HEK293 (cell line): ENCODE measurements around the gene PRPF6.

Source experiments
- CTCF ChIA-PET: fragments of 350-600 bp; formaldehyde crosslinking; extraction: SDS; loops from one replicate; lab custom pipeline; 2021; ENCODE audit warnings: antibody characterized with exemption; lab: Yijun Ruan, JAX
- POLR2A ChIA-PET: fragments of 300-600 bp; formaldehyde crosslinking; extraction: SDS; loops from one replicate; lab custom pipeline; 2020; ENCODE audit warnings: antibody characterized with exemption, inconsistent platforms; lab: Yijun Ruan, JAX
- H3K27ac ChIP-seq: fragments of 200-500 bp; sonication (Bioruptor generic); 2 replicates; pipeline ENCODE4 v1.5.1; 2014; ENCODE audit warnings: low read depth, low read length, control low read depth, inconsistent platforms; ENCODE audit errors: extremely low read depth
- H3K36me3 ChIP-seq, 2 experiments: fragments of 200-500 bp in 1 of 2; sonication (Bioruptor generic) in 1 of 2; 1 replicate in 1 of 2; 2 replicates in 1 of 2; pipeline ENCODE4 v1.5.1; 2014 to 2017; ENCODE audit warnings: inconsistent platforms in 2 of 2, low read length in 2 of 2; ENCODE audit not compliant: control insufficient read depth in 2 of 2, insufficient read depth in 1 of 2
- H3K4me1 ChIP-seq: fragments of 200-500 bp; sonication (Bioruptor generic); 2 replicates; pipeline ENCODE4 v1.5.1; 2014; ENCODE audit warnings: mild to moderate bottlenecking, low read length, inconsistent platforms; ENCODE audit not compliant: control insufficient read depth, insufficient read depth
- H3K4me3 ChIP-seq: 2 replicates; pipeline ENCODE4 v1.5.1; 2011; ENCODE audit warnings: low read depth, mild to moderate bottlenecking, control low read depth, low read length, moderate library complexity
- H3K9me3 ChIP-seq: fragments of 200-500 bp; sonication (Bioruptor generic); 2 replicates; pipeline ENCODE4 v1.5.1; 2014; ENCODE audit warnings: low read depth, low read length, inconsistent platforms; ENCODE audit not compliant: control insufficient read depth, insufficient read depth
- KLF1 ChIP-seq: fragments of 450-650 bp; formaldehyde crosslinking; IDR thresholded peaks from 2 replicates; pipeline ENCODE4 v1.5.1; 2016; ENCODE audit warnings: missing biosample characterization, missing genetic modification characterization
- KLF10 ChIP-seq: fragments of 450-650 bp; IDR thresholded peaks from 2 replicates; pipeline ENCODE4 v1.5.1; 2018; ENCODE audit warnings: missing biosample characterization, mild to moderate bottlenecking, missing genetic modification characterization
- KLF7 ChIP-seq: fragments of 450-650 bp; formaldehyde crosslinking; IDR thresholded peaks from 2 replicates; pipeline ENCODE4 v1.5.1; 2016; ENCODE audit warnings: missing biosample characterization, missing genetic modification characterization, borderline replicate concordance
- PRDM1 ChIP-seq: fragments of 450-650 bp; formaldehyde crosslinking; IDR thresholded peaks from 2 replicates; pipeline ENCODE4; 2016; ENCODE audit warnings: missing biosample characterization, missing genetic modification characterization
- ZBTB20 ChIP-seq: fragments of 450-650 bp; formaldehyde crosslinking; IDR thresholded peaks from 2 replicates; pipeline ENCODE4 v1.5.1; 2016; ENCODE audit warnings: missing biosample characterization, missing genetic modification characterization
- ZBTB8A ChIP-seq: fragments of 450-650 bp; formaldehyde crosslinking; IDR thresholded peaks from 2 replicates; pipeline ENCODE4 v1.5.1; 2016; ENCODE audit warnings: missing biosample characterization, missing genetic modification characterization
- ZFP3 ChIP-seq: fragments of 450-650 bp; formaldehyde crosslinking; IDR thresholded peaks from 2 replicates; pipeline ENCODE4 v1.5.1; 2016; ENCODE audit warnings: low read depth, missing biosample characterization, missing genetic modification characterization
- ZIC2 ChIP-seq: fragments of 450-650 bp; formaldehyde crosslinking; IDR thresholded peaks from 2 replicates; pipeline ENCODE4 v1.5.1; 2016; ENCODE audit warnings: missing biosample characterization, missing genetic modification characterization
- ZNF16 ChIP-seq: fragments of 450-650 bp; formaldehyde crosslinking; IDR thresholded peaks from 2 replicates; pipeline ENCODE4 v1.5.1; 2016; ENCODE audit warnings: low read depth, missing biosample characterization, missing genetic modification characterization
- ZNF423 ChIP-seq: fragments of 450-650 bp; formaldehyde crosslinking; IDR thresholded peaks from 2 replicates; pipeline ENCODE4 v1.5.1; 2016; ENCODE audit warnings: missing biosample characterization, missing genetic modification characterization
- ZNF449 ChIP-seq: fragments of 450-650 bp; formaldehyde crosslinking; IDR thresholded peaks from 2 replicates; pipeline ENCODE4 v1.5.1; 2017; ENCODE audit warnings: missing biosample characterization, mild to moderate bottlenecking, missing genetic modification characterization, moderate library complexity
- ZNF513 ChIP-seq: fragments of 450-650 bp; IDR thresholded peaks from 2 replicates; pipeline ENCODE4 v1.5.1; 2018; ENCODE audit warnings: missing biosample characterization, missing genetic modification characterization
- ZNF670 ChIP-seq: fragments of 450-650 bp; formaldehyde crosslinking; IDR thresholded peaks from 2 replicates; pipeline ENCODE4 v1.5.1; 2016; ENCODE audit warnings: missing biosample characterization, missing genetic modification characterization, low read depth
- ZNF692 ChIP-seq: fragments of 450-650 bp; formaldehyde crosslinking; IDR thresholded peaks from 2 replicates; pipeline ENCODE4 v1.5.1; 2016; ENCODE audit warnings: missing biosample characterization, missing genetic modification characterization
- ZNF704 ChIP-seq: fragments of 450-650 bp; formaldehyde crosslinking; IDR thresholded peaks from 2 replicates; pipeline ENCODE4 v1.5.1; 2016; ENCODE audit warnings: missing biosample characterization, missing genetic modification characterization
- ZNF792 ChIP-seq: fragments of 450-650 bp; formaldehyde crosslinking; IDR thresholded peaks from 2 replicates; pipeline ENCODE4 v1.5.1; 2016; ENCODE audit warnings: missing biosample characterization, missing genetic modification characterization
- ZSCAN23 ChIP-seq: fragments of 450-650 bp; formaldehyde crosslinking; IDR thresholded peaks from 2 replicates; pipeline ENCODE4 v1.5.1; 2016; ENCODE audit warnings: missing biosample characterization, missing genetic modification characterization

Gene PRPF6

GRCh38 chr20:63932606-63933160, 48.2 kb upstream of the PRPF6 start:
- Histone ChIP-seq H3K36me3 (peaks cover 6 to 86% of the 10 kb centered on the region in 2 experiments), H3K9me3 (no peaks in the 10 kb centered on the region), H3K4me1 (no peaks in the 10 kb centered on the region; the same call in 1 of the 2 replicates), H3K27ac (no peak overlapping the region), H3K4me3 (no peak overlapping the region)
- ChIA-PET POLR2A (no interaction called here), CTCF (interaction anchor here (0.6 to 0.7 kb wide), 2 partner anchors 20 to 184 kb away, joined by 3 to 4 read pairs; no protein-coding TSS in a partner anchor)
- TF ChIP-seq ZNF423 (tag by site-specific recombination): no peak
- TF ChIP-seq ZFP3 (tag by site-specific recombination): no peak
- no peak for TF ChIP-seq ZBTB20 (tag by site-specific recombination)
- TF ChIP-seq KLF10 (tag by site-specific recombination): no peak
- no peak for TF ChIP-seq ZIC2 (tag by site-specific recombination)
- no peak for TF ChIP-seq ZNF692 (tag by site-specific recombination)
- no peak for TF ChIP-seq ZBTB8A (tag by site-specific recombination)
- TF ChIP-seq ZNF792 (tag by site-specific recombination): no peak
- TF ChIP-seq ZNF704 (tag by site-specific recombination): no peak
- no peak for TF ChIP-seq KLF1 (tag by site-specific recombination)
- TF ChIP-seq PRDM1 (tag by site-specific recombination): no peak
- TF ChIP-seq ZNF513 (tag by site-specific recombination): no peak
- no peak for TF ChIP-seq ZNF16
- TF ChIP-seq ZNF670 (tag by site-specific recombination): no peak
- no peak for TF ChIP-seq ZSCAN23

GRCh38 chr20:63933646-63934045, 47.3 kb upstream of the PRPF6 start:
- CTCF ChIA-PET: interaction anchor here (0.6 to 0.8 kb wide), 4 partner anchors 21 to 98 kb away, joined by 3 to 4 read pairs (median 3); no protein-coding TSS in a partner anchor
- TF ChIP-seq KLF7 (tag by site-specific recombination) (no peak), ZNF449 (peak; percentile 44; the same call in 1 of the 2 replicates)
- Histone ChIP-seq H3K27ac (no peak overlapping the region), H3K9me3 (no peaks in the 10 kb centered on the region), H3K4me3 (no peak overlapping the region), H3K4me1 (no peaks in the 10 kb centered on the region; the same call in 1 of the 2 replicates), H3K36me3 (peaks cover 6 to 80% of the 10 kb centered on the region in 2 experiments; a peak in 2 of 3 replicates)
- POLR2A ChIA-PET: no interaction called here
